HG03060 (cell line): ENCODE results near the gene FGF14.

Source experiments
- ATAC-seq: cut with Tn5 transposase; IDR thresholded peaks from one replicate; pipeline ENCODE4 v1.9.1; 2021; ENCODE audit warnings: low read depth, moderate number of reproducible peaks; ENCODE audit not compliant: unreplicated experiment

Gene FGF14

DNA sequence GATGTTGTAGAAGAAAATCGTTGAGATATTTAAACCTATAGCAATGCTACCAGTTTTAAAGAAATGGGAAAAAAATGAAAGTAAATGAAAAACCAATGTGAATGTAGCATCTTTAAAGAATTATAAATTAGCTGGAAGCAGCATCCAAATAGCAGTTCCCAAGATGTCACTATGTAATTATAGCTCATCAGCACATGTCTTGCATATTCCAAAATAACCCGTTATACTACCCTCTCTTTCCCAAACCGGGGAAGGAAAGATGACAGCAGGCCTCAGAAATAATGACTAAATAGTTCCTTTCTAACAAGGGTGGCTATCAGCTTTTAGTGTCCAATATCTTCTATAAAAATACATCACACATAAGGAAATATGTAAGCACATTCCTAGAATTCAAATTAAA lies 140.5 kb downstream of the FGF14 start:
- ATAC-seq, result no peak

GRCh38 chr13:102260256-102260655 lies 141.6 kb downstream of the FGF14 start:
- no peak for ATAC-seq

- ATAC-seq, result no peak
Measured at GRCh38 chr13:102255409-102255808, 146.4 kb downstream of the FGF14 start.

GRCh38 chr13:102251817-102252216 lies 150.0 kb downstream of the FGF14 start:
- ATAC-seq, result no peak

GRCh38 chr13:102250448-102250847 lies 151.4 kb downstream of the FGF14 start:
- ATAC-seq, result no peak

DNA sequence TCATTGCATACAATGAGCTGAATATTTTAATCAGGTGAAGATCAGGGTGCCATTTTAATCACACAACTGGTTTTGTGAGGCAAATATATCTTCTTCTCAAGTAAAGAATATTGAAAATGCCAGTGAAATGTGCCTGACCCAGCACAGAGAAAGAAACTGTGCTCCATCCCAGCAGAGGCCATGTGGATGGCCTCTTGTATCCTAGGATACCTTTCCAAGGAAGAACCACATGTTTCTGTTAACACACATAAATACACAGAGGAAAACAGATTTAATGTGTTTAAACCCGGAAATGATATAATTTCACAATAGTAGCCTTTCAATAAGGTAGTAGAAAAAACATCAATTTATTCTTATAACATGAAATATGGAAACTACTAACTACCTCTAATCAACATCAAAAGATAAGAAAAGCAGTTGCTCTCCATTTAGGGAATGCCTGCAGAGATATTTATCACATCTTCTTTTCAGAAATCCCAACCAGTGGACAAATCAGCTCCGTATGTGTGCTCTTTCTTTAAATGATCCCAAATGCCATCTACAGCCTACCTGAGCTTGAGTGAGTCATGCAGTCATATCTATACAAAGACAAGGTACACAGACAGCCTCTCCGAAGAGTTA lies 157.1 kb downstream of the FGF14 start:
- ATAC-seq, result no peak

DNA sequence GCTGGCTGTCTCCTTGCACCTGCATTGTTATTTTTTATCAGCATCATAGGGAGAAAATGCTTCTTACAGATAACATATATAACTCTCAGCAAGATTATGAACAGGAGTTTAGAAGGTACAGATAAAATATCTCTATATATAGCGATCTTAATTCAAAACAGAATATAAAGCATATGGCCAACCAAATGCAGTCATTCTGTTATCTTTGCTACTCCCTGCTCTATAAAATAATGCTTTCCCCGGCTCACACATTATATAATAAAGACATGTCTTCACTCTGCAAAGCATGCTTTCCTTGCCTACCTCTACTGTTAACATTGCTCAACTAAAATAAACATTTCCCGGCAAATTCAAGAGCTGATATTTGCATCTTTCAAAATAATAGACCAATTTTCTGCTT lies 161.7 kb downstream of the FGF14 start:
- no peak for ATAC-seq

DNA sequence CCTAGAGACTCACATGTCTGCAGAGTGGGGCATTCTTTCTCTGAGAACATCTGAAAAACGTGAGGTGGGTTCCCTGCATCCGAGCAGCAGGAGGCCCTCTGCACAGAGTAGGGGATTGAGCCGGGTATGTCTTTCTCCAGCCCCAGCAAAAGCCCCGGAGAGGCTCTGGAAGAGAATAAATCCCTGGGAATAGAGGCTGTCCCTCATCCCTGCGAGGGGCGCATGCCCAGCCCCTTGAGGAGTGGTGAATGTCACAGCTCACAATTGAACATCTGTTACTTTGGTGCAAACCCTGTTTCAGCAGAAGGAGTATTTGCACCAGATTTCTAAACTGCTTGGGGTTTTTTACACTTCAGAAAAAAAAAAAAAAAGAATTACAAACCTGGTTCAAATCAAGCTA lies 164.6 kb downstream of the FGF14 start:
- ATAC-seq, result no peak

DNA sequence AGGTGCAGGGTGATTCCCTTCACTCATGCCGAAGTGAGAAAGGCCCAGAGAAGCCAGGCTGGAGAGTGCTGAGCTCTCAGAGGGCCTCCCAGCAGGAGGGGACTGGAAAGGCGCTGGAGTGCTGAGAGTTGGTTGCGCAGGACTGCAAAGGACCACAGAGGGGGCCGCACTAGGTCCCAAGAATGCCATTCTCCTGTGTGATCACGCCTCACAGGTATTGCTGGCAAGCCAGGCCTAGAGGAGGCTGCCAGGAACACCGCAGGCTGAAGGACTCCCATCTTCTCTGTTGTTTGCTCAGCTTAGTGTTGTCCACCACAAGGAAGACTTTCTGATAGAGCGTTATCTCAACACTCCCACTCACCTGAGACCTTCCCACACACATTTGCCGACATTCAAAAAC lies 165.0 kb downstream of the FGF14 start:
- ATAC-seq, result no peak

DNA sequence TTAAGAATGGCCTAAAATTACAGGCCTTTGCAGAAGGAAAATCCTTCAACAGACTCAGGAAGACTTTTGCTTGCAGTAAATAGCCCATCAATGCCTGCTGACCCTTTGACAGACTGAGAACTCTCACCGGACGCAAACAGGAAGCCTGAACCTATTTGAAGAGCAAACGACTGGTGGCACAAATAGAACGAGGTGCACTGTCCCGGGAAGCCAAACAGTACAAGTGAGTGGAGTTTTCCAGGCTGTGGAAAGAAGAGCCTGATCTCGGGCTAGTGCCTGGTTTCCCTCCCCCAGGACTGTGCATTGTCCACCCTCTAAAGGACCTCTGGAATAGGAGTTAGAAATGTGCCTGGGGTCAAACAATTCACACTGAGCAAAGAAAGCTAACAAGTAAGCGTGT lies 165.5 kb downstream of the FGF14 start:
- ATAC-seq, result no peak

- no peak for ATAC-seq
Measured at GRCh38 chr13:102235689-102236088, 166.2 kb downstream of the FGF14 start.

DNA sequence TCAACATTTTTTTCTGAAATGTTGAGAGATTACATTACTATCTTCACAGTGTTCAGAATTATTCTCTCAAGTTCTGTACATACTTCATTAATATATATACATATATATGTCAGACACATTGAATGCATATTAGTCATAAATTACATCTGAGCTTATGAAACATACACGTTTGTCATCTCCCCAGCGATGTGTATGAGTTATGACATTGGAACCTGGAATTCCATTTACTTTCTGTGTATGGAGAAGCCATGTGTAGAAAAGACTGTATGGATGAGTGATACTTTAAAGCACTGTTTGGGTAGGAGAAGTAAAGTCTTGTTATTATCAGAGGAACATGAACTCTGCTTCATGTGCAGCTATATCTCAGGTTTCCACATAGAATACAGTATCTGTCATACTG lies 167.2 kb downstream of the FGF14 start:
- no peak for ATAC-seq

GRCh38 chr13:102233566-102234208 lies 168.2 kb downstream of the FGF14 start:
- ATAC-seq, result no peak

DNA sequence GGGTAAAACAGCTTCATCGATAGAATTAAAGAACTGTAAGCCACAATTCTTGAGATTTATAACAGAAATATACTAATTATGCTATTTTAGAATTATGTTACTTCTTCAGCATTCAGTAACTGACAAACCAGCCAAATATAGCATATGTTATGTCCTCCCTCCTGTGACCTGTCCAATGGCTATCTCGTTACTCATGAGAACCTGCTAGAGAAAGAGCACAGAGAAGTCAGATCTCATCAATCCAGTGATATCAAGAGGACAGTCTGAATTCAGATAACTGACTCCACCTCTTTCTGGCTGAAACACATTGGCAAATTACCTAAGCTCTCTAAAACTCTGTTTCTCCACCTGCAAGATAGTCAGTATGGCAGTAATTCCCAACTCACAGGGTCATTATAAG lies 170.4 kb downstream of the FGF14 start:
- no peak for ATAC-seq

DNA sequence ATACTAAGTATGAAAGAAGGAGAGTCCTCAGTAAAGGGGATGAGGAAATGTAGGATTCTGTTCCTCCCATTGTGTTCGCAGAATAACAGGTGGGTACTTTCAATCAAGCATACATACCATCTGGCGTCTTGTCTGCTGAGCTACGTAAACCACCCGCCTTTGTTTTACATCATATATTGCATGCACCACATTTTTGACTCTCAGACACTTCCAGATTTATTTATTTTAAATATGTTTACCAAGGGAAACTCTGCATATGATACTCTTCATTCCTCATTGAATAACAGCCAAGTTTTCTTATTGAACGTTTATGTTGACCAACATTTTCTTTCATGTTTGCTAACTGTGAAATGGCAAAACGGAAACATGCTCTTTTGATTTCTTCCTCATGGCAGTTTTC lies 174.1 kb downstream of the FGF14 start:
- no peak for ATAC-seq

DNA sequence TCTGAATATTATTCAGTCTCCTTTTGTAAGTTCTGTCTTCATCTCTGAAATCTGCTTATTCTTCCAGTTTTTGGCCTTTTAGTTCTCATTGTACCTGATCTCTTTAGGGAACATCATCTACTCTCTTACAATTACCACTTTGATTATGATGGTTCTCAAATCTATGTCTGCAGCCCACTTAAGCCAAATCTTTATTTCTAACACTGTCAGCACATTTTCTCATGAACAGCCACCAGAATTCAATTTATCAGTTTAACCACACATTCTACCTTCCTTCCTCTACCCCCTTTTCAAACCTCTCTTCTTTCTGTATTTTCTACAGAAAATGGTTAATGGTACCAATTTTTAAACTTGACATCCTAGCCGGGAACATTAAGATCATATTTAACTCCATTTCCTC lies 175.3 kb downstream of the FGF14 start:
- no peak for ATAC-seq

DNA sequence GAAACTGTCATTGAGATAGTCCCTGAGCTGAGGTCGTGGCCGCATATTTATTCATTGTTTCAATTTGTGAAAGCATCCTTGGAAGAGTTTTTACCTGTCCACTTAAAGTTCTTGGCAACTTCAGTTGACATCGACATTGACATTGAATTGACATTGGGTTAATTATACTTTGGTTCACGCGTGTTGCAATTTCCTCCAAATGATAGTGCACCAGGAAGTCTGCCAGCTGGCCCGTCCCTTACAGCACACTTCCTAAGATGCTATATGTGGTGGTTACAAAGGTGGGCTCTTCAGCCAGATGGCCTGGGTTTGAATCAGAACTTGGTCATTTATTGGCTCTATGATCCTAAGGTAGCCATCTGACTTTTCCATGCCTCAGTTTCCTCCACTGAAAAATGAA lies 176.0 kb downstream of the FGF14 start:
- no peak for ATAC-seq

DNA sequence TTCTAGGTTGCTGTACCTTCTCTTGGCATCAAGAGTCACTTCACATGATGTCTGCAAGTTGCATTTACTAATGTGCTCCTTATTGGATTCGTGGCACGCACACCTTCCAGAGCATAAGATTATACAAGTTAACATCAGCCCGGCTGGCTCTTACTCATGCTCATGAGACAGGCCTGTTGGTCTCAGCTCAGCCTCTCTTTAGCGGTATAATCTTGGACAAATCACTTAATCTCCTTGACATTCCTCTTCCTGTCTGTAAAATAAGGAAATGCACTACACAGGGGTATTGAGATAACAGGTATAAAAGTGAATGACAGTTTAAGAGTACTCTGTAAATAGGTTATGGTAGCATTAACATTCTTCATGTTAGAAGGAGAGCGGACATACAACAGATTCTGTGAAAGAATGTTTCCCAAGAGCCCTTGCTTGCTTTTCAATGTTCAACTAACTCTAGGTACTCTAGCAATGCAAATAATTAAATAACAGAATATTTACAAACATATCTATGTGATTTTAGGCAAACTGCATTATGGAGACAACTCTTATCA lies 181.1 kb downstream of the FGF14 start:
- no peak for ATAC-seq

DNA sequence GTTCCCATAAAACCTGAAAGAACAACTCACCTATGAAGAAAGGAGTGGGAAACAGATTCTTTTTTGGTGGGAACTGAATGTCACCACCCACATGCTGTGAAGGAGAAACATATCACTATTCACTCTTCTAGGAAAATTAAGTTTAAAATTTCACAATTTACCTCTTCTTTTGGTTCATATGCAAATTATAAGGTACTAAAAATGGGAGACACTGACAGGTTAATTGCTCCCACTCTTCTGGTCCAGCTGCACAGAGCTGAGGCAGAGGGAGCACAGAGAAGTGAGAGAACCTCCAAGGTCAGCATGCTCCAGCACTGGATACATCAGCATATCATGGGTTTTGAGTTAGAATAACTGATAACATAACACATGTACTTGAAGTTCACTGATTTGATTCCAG lies 186.9 kb downstream of the FGF14 start:
- ATAC-seq, result no peak

GRCh38 chr13:102212729-102213128 lies 189.1 kb downstream of the FGF14 start:
- ATAC-seq, result no peak

DNA sequence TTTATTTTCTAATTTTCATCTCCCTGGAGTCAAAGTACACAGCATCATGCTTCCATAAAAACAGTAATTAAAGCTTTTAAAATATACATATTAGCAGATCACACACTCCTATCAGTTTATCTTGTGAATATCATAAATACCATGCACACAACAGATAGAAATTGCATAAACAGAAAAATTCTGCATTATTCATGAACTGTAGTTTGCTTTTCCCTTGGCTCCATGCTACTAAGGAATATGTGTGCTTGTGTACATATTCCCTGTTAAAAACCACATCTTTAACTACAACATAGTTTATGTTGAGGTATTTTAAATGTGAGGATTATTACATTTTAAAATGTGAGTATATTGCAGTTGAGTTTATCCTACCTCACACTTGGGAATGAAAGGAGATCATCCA lies 193.5 kb downstream of the FGF14 start:
- no peak for ATAC-seq

DNA sequence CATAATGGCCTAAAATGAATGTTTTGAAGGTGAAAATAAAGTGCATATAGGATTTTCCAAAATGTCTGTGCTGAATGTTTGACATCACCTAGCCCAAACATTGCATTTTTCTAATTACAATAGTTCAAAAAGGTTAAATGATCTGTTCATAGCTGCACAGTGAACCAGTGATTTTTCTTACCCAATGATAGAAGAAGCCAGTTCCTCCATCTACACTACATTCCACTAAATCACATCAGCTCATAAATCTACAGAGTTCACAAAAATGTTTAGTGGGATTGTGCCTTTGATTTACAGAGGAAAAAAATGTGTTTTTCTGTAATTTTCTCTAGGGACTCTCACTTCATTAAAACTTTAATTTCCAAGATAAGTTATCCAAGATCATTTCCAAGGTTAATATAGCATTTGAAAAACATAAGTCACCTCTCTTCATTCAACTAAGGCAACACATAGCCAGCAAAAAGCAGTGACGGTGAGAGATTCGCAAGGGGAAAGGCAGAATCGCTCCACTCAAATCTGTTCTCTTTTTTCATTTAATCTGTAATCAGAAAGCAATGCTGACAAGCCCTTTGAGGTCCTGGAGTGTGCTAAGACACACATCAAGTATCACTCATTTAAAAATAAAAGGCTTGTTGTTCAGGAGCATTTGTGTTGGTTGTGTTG lies 194.0 kb downstream of the FGF14 start:
- no peak for ATAC-seq
